H1 (cell line): ENCODE results near the gene MGLL. TPM values are rescaled to one million over a fixed set of nuclear protein-coding genes. Genes with fewer than 3 reads are reported as not detected.

Experiments
- CTCF ChIA-PET: fragments of 300-600 bp; sonication (Branson Sonifier 250); formaldehyde crosslinking; loops from one replicate; lab custom pipeline; 2021; ENCODE audit not compliant: partially characterized antibody; lab: Charles Lee
- POLR2A ChIA-PET: fragments of 300-600 bp; sonication (Branson Sonifier 250); formaldehyde crosslinking; loops from one replicate; lab custom pipeline; 2021; ENCODE audit warnings: inconsistent platforms; ENCODE audit not compliant: partially characterized antibody; lab: Charles Lee
- DNase-seq, 2 experiments: peaks; one replicate each; pipeline versions ENCODE4 v3.0.0 to v3.0.0-alpha.2; 2010 to 2022; ENCODE audit warnings: low spot score in 2 of 2, low read depth in 1 of 2, mixed read lengths in 1 of 2
- FAIRE-seq: peaks from 2 replicates; lab custom pipeline; 2011; peaks lifted over from hg19 to GRCh38; lab: Jason Lieb, UNC
- H2AFZ ChIP-seq: 2 replicates; pipeline ENCODE4 v1.8.1; 2012; ENCODE audit warnings: low read length, inconsistent platforms
- H2AK5ac ChIP-seq: 2 replicates; pipeline ENCODE4 v1.6.1; 2013; ENCODE audit warnings: low read depth, low read length
- H2BK120ac ChIP-seq: replicated peaks from 2 replicates; pipeline ENCODE3; 2013; ENCODE audit warnings: low read depth, low read length, inconsistent platforms
- H2BK12ac ChIP-seq: 2 replicates; pipeline ENCODE4 v1.6.1; 2013; ENCODE audit warnings: low read depth, low read length
- H2BK15ac ChIP-seq: 2 replicates; pipeline ENCODE4 v1.6.1; 2013; ENCODE audit warnings: low read length
- H2BK20ac ChIP-seq: 2 replicates; pipeline ENCODE4 v1.6.1; 2013; ENCODE audit warnings: low read length
- H2BK5ac ChIP-seq: 2 replicates; pipeline ENCODE4 v1.6.1; 2013; ENCODE audit warnings: low read depth, low read length
- H3K14ac ChIP-seq: 2 replicates; pipeline ENCODE4 v1.6.1; 2013; ENCODE audit warnings: inconsistent platforms; ENCODE audit not compliant: insufficient read length
- H3K18ac ChIP-seq: 2 replicates; pipeline ENCODE4 v1.6.1; 2013; ENCODE audit warnings: low read length; ENCODE audit errors: extremely low read depth
- H3K23ac ChIP-seq: 2 replicates; pipeline ENCODE4 v1.6.1; 2013; ENCODE audit warnings: inconsistent platforms; ENCODE audit not compliant: insufficient read length
- H3K23me2 ChIP-seq: 2 replicates; pipeline ENCODE4 v1.6.1; 2013; ENCODE audit warnings: low read depth, low read length
- H3K27ac ChIP-seq: 2 replicates; pipeline ENCODE4 v1.6.1; 2011; ENCODE audit warnings: low read depth, low read length, inconsistent platforms
- H3K27me3 ChIP-seq, 4 experiments: replicated peaks in 1 of 4; 1 replicate in 1 of 4; 2 replicates in 3 of 4; pipeline versions ENCODE4 v1.6.1 to v1.8.1; 2011 to 2013; ENCODE audit warnings: low read length in 3 of 4, mild to moderate bottlenecking in 3 of 4, inconsistent platforms in 2 of 4, mixed read lengths in 2 of 4, moderate library complexity in 1 of 4; ENCODE audit not compliant: control insufficient read depth in 3 of 4, insufficient read depth in 3 of 4; ENCODE audit errors: extremely low read depth in 1 of 4
- H3K36me3 ChIP-seq, 4 experiments: 2 replicates each; pipeline versions ENCODE4 v1.6.1 to v1.8.1; 2011 to 2013; ENCODE audit warnings: mild to moderate bottlenecking in 4 of 4, low read length in 3 of 4, moderate library complexity in 2 of 4, control low read depth in 1 of 4, inconsistent platforms in 1 of 4; ENCODE audit not compliant: insufficient read depth in 4 of 4, control insufficient read depth in 2 of 4
- H3K4ac ChIP-seq: replicated peaks from 2 replicates; pipeline ENCODE3; 2013; ENCODE audit warnings: low read length, low read depth, mixed read lengths, inconsistent platforms; ENCODE audit not compliant: insufficient read length
- H3K4me1 ChIP-seq, 4 experiments: replicated peaks in 1 of 4; 1 replicate in 1 of 4; 2 replicates in 3 of 4; pipeline versions ENCODE4 v1.6.1 to v1.8.1; 2011 to 2013; ENCODE audit warnings: low read length in 3 of 4, inconsistent platforms in 2 of 4, mixed read lengths in 1 of 4; ENCODE audit not compliant: insufficient read depth in 4 of 4, control insufficient read depth in 3 of 4
- H3K4me2 ChIP-seq, 2 experiments: 2 replicates each; pipeline versions ENCODE4 v1.6.1 to v1.8.1; 2011 to 2013; ENCODE audit warnings: low read depth in 2 of 2, low read length in 2 of 2, control low read depth in 1 of 2, inconsistent platforms in 1 of 2, mild to moderate bottlenecking in 1 of 2; ENCODE audit not compliant: insufficient read depth in 1 of 2
- H3K4me3 ChIP-seq, 4 experiments: fragments of 200-600, 300-600 bp in 1 of 4; sonication (generic), shearing (Covaris generic), sonication (Bioruptor Twin) in 1 of 4; 2 replicates each; pipeline versions ENCODE4 v1.5.1 to v1.8.1; 2011 to 2016; ENCODE audit warnings: low read length in 4 of 4, low read depth in 3 of 4, control low read depth in 2 of 4, inconsistent platforms in 2 of 4, mild to moderate bottlenecking in 2 of 4, mixed read lengths in 1 of 4, moderate library complexity in 1 of 4; ENCODE audit not compliant: insufficient read depth in 2 of 4; ENCODE audit errors: extremely low read depth in 1 of 4
- H3K56ac ChIP-seq: replicated peaks from 2 replicates; pipeline ENCODE3; 2013; ENCODE audit warnings: low read depth, mild to moderate bottlenecking, mixed read lengths, low read length, inconsistent platforms; ENCODE audit not compliant: insufficient read length
- H3K79me1 ChIP-seq: 2 replicates; pipeline ENCODE4 v1.6.1; 2013; ENCODE audit warnings: low read depth, low read length, control low read depth
- H3K79me2 ChIP-seq, 2 experiments: 2 replicates each; pipeline versions ENCODE4 v1.6.1 to v1.8.1; 2012 to 2013; ENCODE audit warnings: low read length in 2 of 2, mild to moderate bottlenecking in 2 of 2, inconsistent platforms in 1 of 2; ENCODE audit not compliant: insufficient read depth in 2 of 2, control insufficient read depth in 1 of 2
- H3K9ac ChIP-seq, 4 experiments: replicated peaks in 1 of 4; 1 replicate in 1 of 4; 2 replicates in 3 of 4; pipeline versions ENCODE4 v1.6.1 to v1.8.1; 2011 to 2013; ENCODE audit warnings: low read depth in 3 of 4, low read length in 3 of 4, control low read depth in 2 of 4, mild to moderate bottlenecking in 2 of 4, moderate library complexity in 2 of 4, inconsistent platforms in 1 of 4; ENCODE audit errors: extremely low read depth in 1 of 4
- H3K9me3 ChIP-seq, 2 experiments: 2 replicates each; pipeline versions ENCODE4 v1.6.1 to v1.8.1; 2012 to 2013; ENCODE audit warnings: mild to moderate bottlenecking in 2 of 2, moderate library complexity in 2 of 2, control low read depth in 1 of 2, inconsistent platforms in 1 of 2, low read depth in 1 of 2, low read length in 1 of 2, mixed read lengths in 1 of 2; ENCODE audit not compliant: insufficient read depth in 2 of 2
- H4K20me1 ChIP-seq, 2 experiments: replicated peaks in 1 of 2; 2 replicates each; pipeline versions ENCODE3 to v1.8.1; 2011 to 2013; ENCODE audit warnings: inconsistent platforms in 2 of 2, low read length in 2 of 2, mild to moderate bottlenecking in 1 of 2; ENCODE audit not compliant: insufficient read depth in 2 of 2, control insufficient read depth in 1 of 2
- H4K5ac ChIP-seq: 2 replicates; pipeline ENCODE4 v1.6.1; 2013; ENCODE audit warnings: low read length, low read depth, mixed read lengths, inconsistent platforms; ENCODE audit not compliant: insufficient read length
- H4K8ac ChIP-seq: 2 replicates; pipeline ENCODE4 v1.8.0; 2013; ENCODE audit warnings: mild to moderate bottlenecking, moderate library complexity, low read length, inconsistent platforms; ENCODE audit not compliant: insufficient read depth; ENCODE audit errors: extremely low read depth
- H4K91ac ChIP-seq: replicated peaks from 2 replicates; pipeline ENCODE3; 2013; ENCODE audit warnings: low read length, mixed read lengths, inconsistent platforms; ENCODE audit not compliant: insufficient read length
- ASH2L ChIP-seq: fragments of 200-600, 300-600 bp; sonication (generic); IDR thresholded peaks from one replicate; pipeline ENCODE4 v1.7.1; 2017; ENCODE audit warnings: low read length
- KDM1A ChIP-seq: fragments of 200-600, 300-600 bp; sonication (generic); IDR thresholded peaks from 2 replicates; pipeline ENCODE4 v1.7.1; 2016; ENCODE audit warnings: mild to moderate bottlenecking, low read length, borderline replicate concordance
- KDM4A ChIP-seq: IDR thresholded peaks from one replicate; pipeline ENCODE4 v1.7.1; 2012; ENCODE audit warnings: low read depth, mild to moderate bottlenecking, moderate library complexity, low read length, inconsistent platforms; ENCODE audit not compliant: severe bottlenecking
- PHF8 ChIP-seq: fragments of 200-600 bp; sonication (generic); conservative IDR thresholded peaks from 2 replicates; pipeline ENCODE4 v1.7.1; 2012; ENCODE audit warnings: low read depth, mild to moderate bottlenecking, inconsistent platforms, low read length, moderate library complexity
- whole genome bisulfite sequencing, 2 experiments: shearing (Covaris generic) in 1 of 2; methylation state at CpG; one replicate each; pipeline versions ENCODE4 v1.1.6 to v1.1.7; 2013 to 2015; ENCODE audit warnings: low lambda C conversion rate in 2 of 2, mixed read lengths in 2 of 2, inconsistent platforms in 1 of 2, low coverage in 1 of 2, missing lambda C conversion rate in 1 of 2; ENCODE audit not compliant: insufficient replicate concordance in 2 of 2, insufficient coverage in 1 of 2, insufficient read length in 1 of 2; ENCODE audit errors: extremely low coverage in 1 of 2, missing lambda C conversion rate in 1 of 2; 5-methylcytosine and 5-hydroxymethylcytosine counted together
- polyA plus RNA-seq, 7 experiments: library from polyadenylated mRNA; depleted of rRNA in 3 of 7; stranded (reverse) in 5 of 7; unstranded in 2 of 7; fragments of >200 nt in 5 of 7; fragments of 200-250 nt in 2 of 7; gene quantifications; 1 replicate in 5 of 7; 2 replicates in 1 of 7; 4 replicates in 1 of 7; pipeline versions ENCODE4 v1.2.1 to v1.2.3, GENCODE V29; 2011 to 2013; ENCODE audit warnings: missing spikeins in 2 of 7, mixed read lengths in 2 of 7
- total RNA-seq: library from RNA; stranded (reverse); fragmentation: NEBNext Ultra II Directional; extraction: Animal tissue kit (Norgen Biotek cat#: 25700); gene quantifications from 2 replicates; pipeline ENCODE4 v1.2.1, GENCODE V29; 2021
- TF ChIP-seq, protein P1 (sequence below), 3 experiments: IDR thresholded peaks; 1 replicate in 2 of 3; 2 replicates in 1 of 3; pipeline versions ENCODE4 v1.5.1 to v1.6.1; 2011; ENCODE audit warnings: low read length in 3 of 3, mild to moderate bottlenecking in 3 of 3, inconsistent platforms in 2 of 3, low read depth in 1 of 3, moderate library complexity in 1 of 3; ENCODE audit not compliant: insufficient read depth in 1 of 3; ENCODE audit errors: control extremely low read depth in 1 of 3

The MGLL gene
- total and polyA plus RNA-seq, 2 of the 8 experiments (the other 6 are each of a cell fraction or from before 2014, with no cell fraction given), result 0.05 to 0.34 TPM

DNA sequence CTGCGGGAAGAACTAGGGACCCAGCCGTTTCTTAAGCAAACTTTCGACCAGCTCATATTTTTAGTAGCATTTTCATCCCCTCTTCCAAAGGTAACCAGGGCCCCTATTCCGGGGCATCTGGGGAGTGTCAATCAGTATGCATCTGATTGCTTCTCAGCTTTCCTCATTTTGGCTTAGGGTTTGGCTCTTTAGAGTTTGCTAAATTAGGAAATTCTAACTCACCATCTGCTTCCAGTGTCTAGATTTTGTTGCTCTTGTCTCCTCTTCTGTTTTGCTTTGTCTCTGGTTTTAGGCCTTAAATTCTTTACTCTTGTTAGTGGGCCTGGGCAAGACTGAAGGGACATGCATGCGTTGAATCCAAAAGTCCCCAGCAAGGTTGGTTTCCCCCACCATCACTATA lies 159.2 kb downstream of the MGLL start:
- WGBS, 2 experiments, result 93% methylated on average over 5 of the region's 5 CpGs; no CpG with 5 or more reads in 1 of the 2 experiments
- no peak overlapping the region for H2BK20ac ChIP-seq
- no peak for DNase-seq
- H2AFZ ChIP-seq, result no peak overlapping the region
- no peak overlapping the region for H3K9ac ChIP-seq
- no peaks in the 10 kb centered on the region for H3K23me2 ChIP-seq
- H2AK5ac ChIP-seq, result no peak overlapping the region
- H3K4ac ChIP-seq, result no peak overlapping the region
- no peak overlapping the region for H2BK15ac ChIP-seq
- no peaks in the 10 kb centered on the region for H3K4me1 ChIP-seq
- H3K14ac ChIP-seq, result no peak overlapping the region
- H4K91ac ChIP-seq, result no peak overlapping the region
- no peak overlapping the region for H2BK120ac ChIP-seq
- no peak overlapping the region for H2BK12ac ChIP-seq
- no peak overlapping the region for H4K8ac ChIP-seq
- FAIRE-seq, result no peak
- no peak overlapping the region for H3K56ac ChIP-seq
- TF ChIP-seq ASH2L, result no peak
- TF ChIP-seq, protein P1, sequence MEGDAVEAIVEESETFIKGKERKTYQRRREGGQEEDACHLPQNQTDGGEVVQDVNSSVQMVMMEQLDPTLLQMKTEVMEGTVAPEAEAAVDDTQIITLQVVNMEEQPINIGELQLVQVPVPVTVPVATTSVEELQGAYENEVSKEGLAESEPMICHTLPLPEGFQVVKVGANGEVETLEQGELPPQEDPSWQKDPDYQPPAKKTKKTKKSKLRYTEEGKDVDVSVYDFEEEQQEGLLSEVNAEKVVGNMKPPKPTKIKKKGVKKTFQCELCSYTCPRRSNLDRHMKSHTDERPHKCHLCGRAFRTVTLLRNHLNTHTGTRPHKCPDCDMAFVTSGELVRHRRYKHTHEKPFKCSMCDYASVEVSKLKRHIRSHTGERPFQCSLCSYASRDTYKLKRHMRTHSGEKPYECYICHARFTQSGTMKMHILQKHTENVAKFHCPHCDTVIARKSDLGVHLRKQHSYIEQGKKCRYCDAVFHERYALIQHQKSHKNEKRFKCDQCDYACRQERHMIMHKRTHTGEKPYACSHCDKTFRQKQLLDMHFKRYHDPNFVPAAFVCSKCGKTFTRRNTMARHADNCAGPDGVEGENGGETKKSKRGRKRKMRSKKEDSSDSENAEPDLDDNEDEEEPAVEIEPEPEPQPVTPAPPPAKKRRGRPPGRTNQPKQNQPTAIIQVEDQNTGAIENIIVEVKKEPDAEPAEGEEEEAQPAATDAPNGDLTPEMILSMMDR (IDR thresholded peaks at IDR 0.05; ENCODE audit: control extremely low read depth in 1 of 3, insufficient read depth in 1 of 3, low read depth in 1 of 3, low read length in 3 of 3), result no peak
- TF ChIP-seq PHF8, result no peak
- TF ChIP-seq KDM4A, result no peak
- TF ChIP-seq KDM1A, result no peak
- H3K79me2 ChIP-seq, result no peaks in the 10 kb centered on the region
- POLR2A ChIA-PET, result interaction anchor here (1.0 kb wide), 1 partner anchor 10 kb away, joined by 3 read pairs; no protein-coding TSS in a partner anchor
- H3K36me3 ChIP-seq, result peaks cover 0 to 3% (median 2%) of the 10 kb centered on the region in 4 experiments; a peak in 3 of 8 replicates
- CTCF ChIA-PET, result interaction anchor here (0.9 to 3.1 kb wide), 5 partner anchors 9 to 169 kb away, joined by 3 to 18 read pairs (median 4); no protein-coding TSS in a partner anchor
- no peak overlapping the region for H4K5ac ChIP-seq
- H4K20me1 ChIP-seq, result no peaks in the 10 kb centered on the region
- H3K79me1 ChIP-seq, result no peaks in the 10 kb centered on the region
- H3K18ac ChIP-seq, result no peak overlapping the region
- no peak overlapping the region for H3K4me3 ChIP-seq
- no peaks in the 10 kb centered on the region for H3K27me3 ChIP-seq
- no peaks in the 10 kb centered on the region for H3K9me3 ChIP-seq
- H3K23ac ChIP-seq, result no peak overlapping the region
- H3K27ac ChIP-seq, result no peak overlapping the region
- H3K4me2 ChIP-seq, result no peak overlapping the region
- no peak overlapping the region for H2BK5ac ChIP-seq
